GM21717 (cell line): ENCODE data around the gene METRN.

ENCODE experiments used
- ATAC-seq: cut with Tn5 transposase; IDR thresholded peaks from one replicate; pipeline ENCODE4 v1.9.1; 2021; ENCODE audit warnings: mild to moderate bottlenecking, moderate library complexity; ENCODE audit not compliant: unreplicated experiment

The METRN gene

DNA sequence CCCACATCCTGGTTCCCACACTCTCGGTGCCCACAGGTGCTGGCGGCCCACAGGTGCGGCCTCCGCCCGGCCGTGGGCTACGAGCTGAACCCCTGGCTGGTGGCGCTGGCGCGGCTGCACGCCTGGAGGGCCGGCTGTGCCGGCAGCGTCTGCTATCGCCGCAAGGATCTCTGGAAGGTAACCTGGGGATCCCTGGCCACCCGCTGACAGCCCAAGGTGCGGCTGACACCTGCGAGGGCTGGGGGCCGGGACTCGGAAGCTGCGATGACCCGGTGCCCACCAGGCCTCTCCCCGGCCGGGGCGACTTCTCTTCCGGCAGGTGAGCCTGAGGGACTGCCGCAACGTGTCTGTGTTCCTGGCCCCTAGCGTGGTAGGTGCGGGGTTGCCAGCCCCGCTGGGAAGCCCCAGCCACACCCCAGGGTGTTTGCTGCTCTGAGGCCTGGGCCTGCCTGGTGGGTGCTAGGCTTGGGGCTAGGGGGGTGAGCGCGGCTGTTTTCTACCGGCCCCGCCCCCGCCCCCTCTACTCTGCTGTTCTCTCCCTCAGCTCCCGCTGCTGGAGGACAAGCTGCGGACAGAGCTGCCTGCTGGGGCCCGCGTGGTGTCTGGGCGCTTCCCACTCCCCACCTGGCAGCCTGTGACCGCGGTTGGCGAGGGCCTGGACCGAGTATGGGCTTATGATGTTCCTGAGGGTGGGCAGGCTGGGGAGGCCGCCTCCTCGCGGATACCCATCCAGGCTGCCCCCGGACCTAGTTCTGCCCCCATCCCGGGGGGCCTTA lies 7.0 kb downstream of the METRN start:
- ATAC-seq: no peak

DNA sequence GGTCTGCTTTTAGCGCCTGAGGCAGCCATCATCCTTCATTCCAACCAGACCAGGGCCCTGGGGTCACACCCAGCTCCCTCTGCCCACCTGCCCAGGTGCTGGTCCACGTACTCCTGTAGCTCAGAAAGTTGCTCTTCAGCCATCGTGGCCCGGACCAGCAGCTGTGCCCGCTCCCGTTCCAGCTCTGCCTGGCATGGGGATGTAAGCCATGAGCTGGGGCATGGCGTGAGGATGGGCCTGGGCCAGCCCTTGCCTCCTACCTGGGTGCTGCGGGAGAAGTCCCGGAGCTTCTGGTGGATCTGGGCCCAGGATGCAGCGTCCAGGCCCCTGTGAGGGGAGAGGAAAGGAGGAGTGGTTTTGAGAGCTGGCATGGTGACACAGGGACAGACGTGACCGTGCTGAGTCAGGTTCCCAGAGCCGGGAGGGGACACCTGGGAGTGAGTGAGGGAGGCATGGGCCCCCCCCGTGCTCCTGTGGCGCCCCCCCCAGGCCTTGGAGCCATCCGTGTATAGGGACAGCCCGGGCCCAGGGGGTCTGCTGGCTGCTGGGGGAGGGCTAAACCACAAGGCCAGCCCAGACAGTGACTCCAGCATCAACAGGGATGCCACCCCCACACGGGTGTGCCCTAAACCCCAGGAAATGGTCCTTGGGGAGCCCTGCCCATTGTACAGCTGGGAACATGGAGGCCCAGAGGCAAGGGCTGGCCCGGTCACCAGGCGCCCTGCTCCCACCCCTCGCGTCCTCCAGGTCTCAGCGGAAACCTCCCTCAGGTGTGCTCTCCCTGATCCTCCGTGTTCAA lies 8.1 kb downstream of the METRN start:
- no peak for ATAC-seq

DNA sequence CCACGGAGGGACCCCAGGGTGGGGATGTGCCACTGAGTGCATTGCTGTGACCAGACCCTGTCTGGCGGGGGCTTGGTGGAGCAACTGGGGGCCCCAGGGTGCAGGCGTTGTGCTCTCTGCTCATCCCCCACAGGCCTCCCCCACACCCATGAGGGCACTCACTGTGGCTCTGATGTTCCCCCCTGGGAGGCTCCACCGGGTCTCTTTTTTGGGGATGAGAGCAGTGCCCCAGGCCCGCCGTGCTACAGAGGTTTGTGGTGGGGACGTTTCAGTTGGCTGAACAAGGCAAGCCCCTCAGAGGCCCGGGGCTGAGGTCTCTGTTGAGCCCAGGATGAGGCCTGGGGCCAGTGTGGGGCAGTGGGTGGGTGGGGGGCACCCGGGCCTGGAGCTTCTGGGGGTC lies 8.8 kb downstream of the METRN start:
- no peak for ATAC-seq

DNA sequence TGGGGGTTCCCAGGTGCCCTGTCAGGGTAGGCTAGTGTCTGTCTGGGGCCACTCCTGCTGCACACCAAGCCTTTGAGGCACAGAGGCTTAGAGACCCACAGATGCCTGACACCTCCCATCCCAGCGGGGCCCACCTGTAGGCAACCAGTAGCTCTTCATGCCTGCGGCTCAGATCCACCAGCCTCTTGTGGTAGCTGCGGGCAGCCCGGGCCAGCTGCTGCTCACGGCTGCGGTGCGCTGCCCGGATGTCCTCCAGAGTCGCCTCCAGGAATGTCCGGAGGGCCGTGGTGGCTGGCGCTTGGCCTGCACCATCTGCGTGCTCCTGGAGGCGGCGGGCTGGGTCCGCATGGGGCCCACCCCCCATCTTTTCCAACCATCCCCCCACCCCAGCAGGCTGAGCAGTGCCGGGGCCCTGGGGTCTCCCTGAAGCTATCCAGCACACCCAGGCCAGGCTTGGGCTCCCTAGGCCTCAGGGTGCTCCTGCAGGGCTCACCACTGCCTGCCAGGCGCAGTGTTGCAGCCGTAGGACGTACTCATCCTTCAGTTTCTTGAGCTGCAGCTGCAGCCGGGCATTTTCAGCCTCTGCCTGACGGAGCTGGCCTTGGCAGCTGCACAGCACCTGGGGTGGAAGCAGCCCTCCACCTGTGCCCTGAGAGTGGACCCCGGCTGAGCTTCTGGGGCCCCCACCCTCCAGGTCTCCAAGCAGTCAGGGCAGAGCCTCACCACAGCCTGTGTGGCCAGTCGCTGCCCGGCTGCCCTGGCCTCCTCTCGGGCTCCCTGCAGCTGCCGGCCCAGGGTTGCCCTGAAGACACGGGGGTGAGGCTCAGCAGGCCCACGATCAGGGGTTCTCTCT lies 9.5 kb downstream of the METRN start:
- ATAC-seq: no peak

DNA sequence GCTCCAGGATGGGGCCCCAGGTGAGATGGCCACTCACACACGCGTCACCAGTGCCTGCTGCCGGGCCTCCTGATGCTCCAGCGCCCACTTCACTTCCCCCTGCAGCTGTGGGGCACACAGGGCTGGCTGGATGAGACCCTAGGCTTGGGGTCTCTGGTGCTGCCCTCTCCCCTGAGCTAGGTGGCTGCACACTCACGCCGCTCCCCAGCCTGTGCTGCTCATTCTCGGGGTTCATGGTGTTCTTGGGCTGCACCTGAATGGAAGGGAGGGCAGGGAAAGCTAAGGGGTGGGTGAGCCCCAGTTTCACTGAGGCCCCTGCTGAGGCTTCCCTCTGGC lies 10.1 kb downstream of the METRN start:
- no peak for ATAC-seq

DNA sequence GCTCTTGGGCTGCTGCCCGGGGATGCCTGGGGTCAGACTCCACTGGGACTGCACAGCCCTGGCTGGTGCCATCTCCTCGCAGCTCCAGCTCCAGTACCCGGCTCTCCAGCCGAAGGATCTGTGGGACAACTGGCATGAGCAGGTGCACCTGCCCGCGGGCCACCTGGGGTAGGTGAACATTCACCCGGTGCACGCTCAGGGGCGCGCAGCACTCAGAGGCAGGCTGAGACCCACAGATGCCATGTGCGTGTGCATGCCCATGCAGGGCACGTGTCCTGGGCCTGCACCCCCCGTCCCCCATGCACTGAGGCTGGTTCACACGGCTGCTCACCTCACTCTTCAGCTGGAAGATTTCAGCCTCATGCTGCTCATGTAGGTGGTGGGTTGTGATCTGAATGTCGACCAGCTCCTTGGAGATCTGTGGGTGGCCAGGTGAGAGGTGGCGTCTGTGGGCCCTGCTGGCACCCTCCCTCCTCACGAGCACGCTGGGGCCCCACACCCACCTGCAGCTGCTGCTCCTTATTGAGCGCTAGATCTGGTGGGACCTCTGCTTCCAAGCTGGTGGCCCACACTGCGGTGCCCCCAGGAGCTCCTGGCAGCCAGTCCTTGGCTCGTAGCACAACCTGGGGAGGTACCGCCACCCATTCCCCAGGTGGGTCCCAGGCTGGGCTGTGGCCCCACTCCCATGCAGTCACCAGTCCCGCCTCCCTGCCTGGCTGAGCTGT lies 10.7 kb downstream of the METRN start:
- ATAC-seq: no peak

DNA sequence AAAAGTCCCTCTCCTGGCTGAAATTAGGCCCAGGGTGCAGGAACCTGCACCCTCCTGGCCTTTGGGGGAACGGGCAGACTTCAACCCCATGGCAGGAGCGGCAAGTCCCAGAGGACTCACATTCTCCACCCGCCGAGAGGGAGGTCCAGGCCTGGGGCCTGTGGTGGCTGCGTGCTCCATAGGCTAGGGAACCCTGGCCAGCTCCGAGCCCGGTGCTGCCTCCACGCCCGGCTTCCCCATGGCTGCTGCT lies 11.2 kb downstream of the METRN start:
- ATAC-seq: no peak

DNA sequence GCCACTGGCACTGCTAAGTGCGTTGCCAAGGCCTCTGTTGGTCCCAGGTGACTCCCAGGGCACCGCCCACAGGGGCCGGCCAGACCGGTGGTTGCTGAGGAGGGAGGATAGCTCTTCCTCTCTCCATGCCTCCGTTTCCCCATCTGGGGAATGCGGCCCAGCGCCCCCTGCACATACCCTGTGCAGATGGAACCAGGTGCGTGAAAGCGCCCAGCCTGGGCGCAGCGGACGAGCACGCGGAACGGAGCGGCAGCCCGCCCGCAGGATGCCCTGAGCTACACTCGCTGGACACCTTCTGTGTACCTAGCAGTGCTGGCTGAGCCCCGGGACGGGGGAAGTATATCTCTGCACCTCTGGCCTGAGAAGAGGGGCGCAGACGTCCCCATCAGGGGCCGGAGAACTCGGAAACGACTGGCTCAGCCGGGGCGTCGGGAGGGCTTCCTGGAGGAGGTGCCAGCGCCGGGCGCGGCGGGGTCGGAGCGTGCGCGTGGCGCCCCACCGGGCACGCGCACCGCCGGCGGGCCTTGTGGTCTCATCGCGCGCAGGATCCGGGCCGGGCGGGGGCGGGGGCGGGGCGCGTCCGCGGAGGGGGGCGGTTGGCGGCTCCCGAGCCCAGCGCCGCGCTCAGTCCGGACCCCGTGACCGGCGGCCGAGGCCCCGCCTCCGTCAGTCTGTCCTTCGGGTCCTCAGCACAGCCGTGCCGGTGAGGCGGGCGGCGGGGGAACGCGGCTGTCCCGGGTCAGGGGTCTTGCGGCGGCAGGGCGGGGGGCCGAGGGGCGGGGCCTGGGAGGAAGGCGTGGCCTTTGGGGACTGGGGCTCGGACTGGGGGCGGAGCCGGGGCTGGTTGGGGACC lies 11.7 kb downstream of the METRN start, which contains the start of the genes CCDC78 and HAGHL:
TSS of gene CCDC78 (minus strand) at position 6 of the 853 bp plus-strand sequence. CDS start 76 bp downstream, outside the sequence.
TSS of gene HAGHL (plus strand) at position 669 of the 853 bp plus-strand sequence. CDS start 404 bp downstream, outside the sequence.
- ATAC-seq: no peak

DNA sequence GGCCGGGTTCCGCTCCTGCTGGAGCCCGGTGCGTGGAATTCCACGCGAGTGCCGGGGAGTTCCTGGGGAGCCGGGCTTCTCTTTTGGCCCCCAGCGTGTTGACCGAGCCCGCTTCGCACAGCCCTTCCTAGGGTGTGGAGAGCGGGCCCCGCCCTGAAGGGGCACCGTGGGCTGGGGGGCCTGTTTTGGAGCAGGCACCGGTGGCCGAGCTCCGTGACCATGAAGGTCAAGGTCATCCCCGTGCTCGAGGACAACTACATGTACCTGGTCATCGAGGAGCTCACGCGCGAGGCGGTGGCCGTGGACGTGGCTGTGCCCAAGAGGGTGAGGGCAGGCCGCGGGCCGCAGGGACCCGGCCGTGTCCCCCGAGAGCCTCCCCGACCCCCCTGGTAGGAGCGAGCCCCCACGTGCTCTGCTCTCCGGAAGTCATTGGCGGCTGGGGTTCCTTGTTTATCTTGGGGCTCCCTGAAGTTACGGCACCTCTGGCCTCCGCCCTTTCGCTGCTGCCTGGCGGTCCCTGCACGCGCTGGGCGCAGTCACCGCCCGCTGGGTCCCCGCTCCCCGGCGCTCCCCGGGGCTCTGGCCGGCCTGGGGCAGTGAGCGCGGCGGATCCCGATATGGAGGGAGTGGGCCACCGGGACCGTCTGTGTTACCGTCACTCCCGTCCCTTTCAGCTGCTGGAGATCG lies 12.5 kb downstream of the METRN start:
- ATAC-seq: no peak

DNA sequence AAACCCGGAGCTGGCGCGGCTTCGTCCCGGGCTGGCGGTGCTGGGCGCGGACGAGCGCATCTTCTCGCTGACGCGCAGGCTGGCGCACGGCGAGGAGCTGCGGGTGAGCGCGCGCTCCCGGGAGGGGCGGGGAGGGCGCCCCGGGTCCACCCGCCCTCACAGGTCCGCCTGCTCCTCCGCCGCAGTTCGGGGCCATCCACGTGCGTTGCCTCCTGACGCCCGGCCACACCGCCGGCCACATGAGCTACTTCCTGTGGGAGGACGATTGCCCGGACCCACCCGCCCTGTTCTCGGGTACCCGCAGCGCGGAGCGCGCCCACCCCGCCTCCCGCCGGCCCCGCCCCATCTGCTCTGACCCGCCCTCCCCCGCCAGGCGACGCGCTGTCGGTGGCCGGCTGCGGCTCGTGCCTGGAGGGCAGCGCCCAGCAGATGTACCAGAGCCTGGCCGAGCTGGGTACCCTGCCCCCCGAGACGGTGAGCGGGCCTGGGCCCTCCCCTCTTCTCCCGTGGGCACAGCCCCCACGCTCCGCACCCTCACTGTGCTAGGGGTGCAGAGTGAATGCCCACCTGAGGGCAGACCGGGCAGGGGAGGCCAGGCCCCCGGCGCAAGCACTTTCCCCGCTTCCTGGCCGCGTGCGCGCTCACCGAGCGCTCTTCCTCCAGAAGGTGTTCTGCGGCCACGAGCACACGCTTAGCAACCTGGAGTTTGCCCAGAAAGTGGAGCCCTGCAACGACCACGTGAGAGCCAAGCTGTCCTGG lies 13.4 kb downstream of the METRN start:
- no peak for ATAC-seq

DNA sequence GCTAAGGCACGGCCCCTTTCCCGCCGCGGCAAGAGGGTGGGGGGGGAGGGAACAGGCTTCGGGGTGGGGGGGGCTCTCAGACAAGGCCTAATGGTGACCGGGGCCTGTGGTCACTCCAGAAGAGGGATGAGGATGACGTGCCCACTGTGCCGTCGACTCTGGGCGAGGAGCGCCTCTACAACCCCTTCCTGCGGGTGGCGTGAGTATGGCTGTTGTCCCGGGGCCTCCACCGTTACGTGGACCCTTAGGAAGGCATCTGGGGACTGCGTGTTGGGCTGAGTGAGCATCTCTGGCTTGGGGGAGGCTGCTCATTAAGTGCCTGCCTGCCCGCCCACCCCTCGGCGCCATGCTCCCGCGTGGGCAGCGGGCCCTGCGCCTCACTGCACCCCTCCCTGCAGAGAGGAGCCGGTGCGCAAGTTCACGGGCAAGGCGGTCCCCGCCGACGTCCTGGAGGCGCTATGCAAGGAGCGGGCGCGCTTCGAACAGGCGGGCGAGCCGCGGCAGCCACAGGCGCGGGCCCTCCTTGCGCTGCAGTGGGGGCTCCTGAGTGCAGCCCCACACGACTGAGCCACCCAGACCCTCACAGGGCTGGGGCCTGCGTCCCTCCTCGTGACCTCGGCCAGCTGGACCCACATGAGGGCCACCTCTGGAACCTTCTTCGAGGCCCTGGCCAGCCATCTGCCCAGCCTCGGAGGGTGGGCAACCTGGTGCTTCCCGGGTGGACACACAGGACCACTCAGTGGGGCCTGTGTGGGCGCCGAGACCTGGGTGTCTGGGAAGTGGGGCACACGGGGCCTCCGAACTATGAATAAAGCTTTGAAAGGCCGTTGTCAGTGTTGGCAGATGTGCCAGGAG lies 14.2 kb downstream of the METRN start:
- no peak for ATAC-seq

DNA sequence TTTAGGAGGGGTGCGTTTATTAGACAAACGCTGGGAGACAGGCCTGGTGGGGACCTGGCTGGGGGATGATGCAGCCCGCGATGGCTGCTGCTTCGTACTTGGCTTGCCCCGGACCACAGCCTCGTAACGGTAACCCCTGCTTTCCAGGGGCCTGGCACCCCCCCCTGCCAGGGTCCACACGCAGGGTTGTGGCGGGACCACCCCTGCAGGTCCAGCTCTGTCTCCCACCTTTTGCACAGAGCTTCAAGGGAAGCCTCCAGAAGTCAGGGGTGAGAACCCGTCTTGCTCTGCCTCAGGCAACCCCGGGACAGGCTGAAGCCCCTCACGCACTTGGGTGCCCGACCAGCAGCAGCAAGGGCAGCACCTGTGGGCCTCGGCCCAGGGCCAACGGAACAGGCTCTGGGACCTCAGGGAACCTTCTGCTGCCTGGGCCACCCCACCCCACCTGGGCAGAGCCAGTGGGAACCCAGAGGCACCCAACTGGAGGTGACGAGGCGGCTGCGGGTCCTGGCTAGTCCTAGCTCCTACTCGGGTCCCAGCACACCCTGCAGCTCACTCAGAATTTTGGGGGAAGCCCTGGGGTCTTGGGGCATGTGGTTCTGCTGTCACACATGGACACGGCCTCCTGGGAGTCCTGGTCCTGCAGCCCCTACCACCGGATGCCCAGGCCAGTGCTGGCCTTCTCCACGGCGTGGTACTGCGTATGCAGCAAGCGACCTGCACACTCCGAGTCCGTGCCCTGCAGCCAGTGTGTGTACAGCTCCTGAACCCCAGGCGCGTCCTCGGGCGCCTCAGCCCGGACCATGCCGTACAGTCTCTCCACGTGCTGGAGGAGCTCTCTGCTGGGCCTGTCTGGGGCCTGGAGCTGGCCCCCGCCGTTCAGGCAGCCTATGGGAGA lies 15.1 kb downstream of the METRN start:
- ATAC-seq: no peak

DNA sequence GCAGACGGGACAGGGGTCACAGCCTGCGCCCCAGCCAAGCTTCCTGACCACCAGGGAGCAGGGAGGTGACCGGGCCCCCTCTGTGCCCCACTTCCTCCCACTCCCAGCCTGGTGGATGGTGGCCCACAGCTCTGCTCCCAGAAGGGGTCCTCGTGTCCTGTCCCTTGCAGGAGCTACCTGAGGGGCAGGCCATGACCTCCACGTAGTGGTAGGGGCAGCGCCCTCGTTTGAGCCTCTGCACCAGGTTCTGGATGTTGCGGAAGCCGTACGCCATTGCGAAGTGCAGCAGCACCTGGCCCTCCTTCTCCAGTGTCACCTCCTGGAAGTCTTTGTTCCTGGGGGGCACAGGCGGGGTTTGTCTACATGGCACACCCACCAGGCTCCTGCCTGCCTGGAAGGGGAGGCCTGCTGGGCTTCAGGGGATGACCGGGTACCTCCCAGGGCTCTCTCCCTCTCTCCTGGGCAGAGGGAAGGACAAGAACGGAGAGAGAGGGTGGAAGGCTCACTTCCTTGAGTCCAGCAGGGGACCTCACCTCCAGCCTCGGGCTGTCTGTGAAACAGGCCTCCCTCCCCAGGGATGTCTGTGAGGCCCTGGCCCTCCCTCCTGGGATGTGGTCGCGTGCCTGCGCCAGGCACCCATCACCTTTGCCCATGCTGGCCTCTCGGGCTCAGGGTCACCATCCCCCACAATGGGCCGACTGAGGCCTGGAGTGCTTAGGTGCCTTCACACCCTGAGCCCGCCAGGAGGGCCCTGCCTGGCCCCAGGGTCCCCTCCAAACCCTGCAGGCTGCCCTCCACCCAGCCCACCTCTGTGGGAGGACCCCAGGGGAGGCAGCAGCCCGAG lies 16.0 kb downstream of the METRN start:
- ATAC-seq: no peak

DNA sequence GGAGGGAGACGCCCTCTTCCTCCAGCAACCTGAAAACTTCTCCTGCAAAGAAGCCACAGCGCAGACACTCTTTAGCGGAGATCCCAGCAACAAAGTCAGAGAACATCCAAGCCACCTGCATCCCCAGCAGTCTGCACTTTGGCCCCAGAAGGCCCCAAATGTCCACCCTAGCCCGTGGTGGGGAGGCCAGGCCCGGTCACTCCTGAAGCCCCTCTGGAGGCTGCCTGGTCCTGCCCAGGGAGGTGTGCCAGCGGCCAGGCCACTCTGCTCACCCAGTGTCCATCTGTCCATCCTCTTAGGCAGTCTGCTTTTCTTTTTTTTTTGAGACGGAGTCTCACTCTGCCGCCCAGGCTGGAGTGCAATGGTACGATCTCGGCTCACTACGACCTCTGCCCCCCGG lies 17.4 kb downstream of the METRN start:
- no peak for ATAC-seq

DNA sequence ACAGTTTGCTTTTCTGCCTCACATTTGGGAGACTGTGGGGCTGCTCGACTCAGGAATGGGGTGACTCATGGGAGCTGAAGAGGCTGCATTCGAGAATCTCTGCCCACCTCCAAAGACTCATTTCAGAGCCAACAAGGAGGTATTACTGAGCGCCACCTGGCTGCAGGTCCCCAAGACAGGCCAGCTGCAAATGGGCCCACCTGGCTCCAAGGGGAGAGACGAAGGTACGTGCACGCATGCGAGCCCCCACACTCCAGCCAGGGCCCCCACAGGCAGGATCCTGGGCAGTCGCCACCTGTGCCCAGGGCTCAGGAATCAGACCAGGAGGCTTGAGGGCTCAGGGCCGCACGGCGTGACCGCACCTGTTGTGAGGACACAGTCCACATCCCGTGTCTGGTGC lies 18.0 kb downstream of the METRN start:
- ATAC-seq: no peak
